Type B pancreatic cell (in vitro differentiated cells): ENCODE data around the gene CCDC157. TPM values are rescaled to one million over a fixed set of nuclear protein-coding genes. Genes with fewer than 3 reads are reported as not detected.
A peak's percentile ranks its signal among the peaks of the same experiment; 100 is the strongest.

Source experiments
- DNase-seq: peaks from one replicate; pipeline ENCODE4 v3.0.0; 2021; ENCODE audit warnings: mixed read lengths; ENCODE audit not compliant: unreplicated experiment; ENCODE audit errors: extremely low spot score
- H3K27ac Mint-ChIP-seq: 2 replicates; pipeline ENCODE4 v1.8.0; 2021; ENCODE audit warnings: mild to moderate bottlenecking, mixed read lengths
- H3K27me3 Mint-ChIP-seq: 2 replicates; pipeline ENCODE4 v1.8.0; 2021; ENCODE audit warnings: mixed read lengths
- H3K36me3 Mint-ChIP-seq: 2 replicates; pipeline ENCODE4 v1.8.0; 2021; ENCODE audit warnings: mixed read lengths
- H3K4me1 Mint-ChIP-seq: one replicate; pipeline ENCODE4 v1.8.0; 2021; ENCODE audit warnings: mixed read lengths; ENCODE audit not compliant: unreplicated experiment
- H3K4me3 Mint-ChIP-seq: 2 replicates; pipeline ENCODE4 v1.8.0; 2021; ENCODE audit warnings: mild to moderate bottlenecking, mixed read lengths
- H3K9me3 Mint-ChIP-seq: 2 replicates; pipeline ENCODE4 v1.8.0; 2021; ENCODE audit warnings: mixed read lengths
- CTCF ChIP-seq: fragments of 200-600 bp; sonication (generic); conservative IDR thresholded peaks from 2 replicates; pipeline ENCODE4 v1.5.0; 2021; ENCODE audit warnings: antibody characterized with exemption, mild to moderate bottlenecking
- long read RNA-seq: library from polyadenylated mRNA; unstranded; transcript quantifications from one replicate; pipeline ENCODE4 v2.0.0, GENCODE V29; 2020
- total RNA-seq: library from RNA; stranded (reverse); gene quantifications from 2 replicates; pipeline ENCODE4 v1.2.1, GENCODE V29; 2021; ENCODE audit warnings: low replicate concordance

The CCDC157 gene
- total RNA-seq: 6.9 and 9.4 TPM in 2 replicates
- long read RNA-seq, partial matches to known transcripts: 0 of 5 reads
- long read RNA-seq, other reads (novel, unspliced or antisense): 2 of 5 reads

DNA sequence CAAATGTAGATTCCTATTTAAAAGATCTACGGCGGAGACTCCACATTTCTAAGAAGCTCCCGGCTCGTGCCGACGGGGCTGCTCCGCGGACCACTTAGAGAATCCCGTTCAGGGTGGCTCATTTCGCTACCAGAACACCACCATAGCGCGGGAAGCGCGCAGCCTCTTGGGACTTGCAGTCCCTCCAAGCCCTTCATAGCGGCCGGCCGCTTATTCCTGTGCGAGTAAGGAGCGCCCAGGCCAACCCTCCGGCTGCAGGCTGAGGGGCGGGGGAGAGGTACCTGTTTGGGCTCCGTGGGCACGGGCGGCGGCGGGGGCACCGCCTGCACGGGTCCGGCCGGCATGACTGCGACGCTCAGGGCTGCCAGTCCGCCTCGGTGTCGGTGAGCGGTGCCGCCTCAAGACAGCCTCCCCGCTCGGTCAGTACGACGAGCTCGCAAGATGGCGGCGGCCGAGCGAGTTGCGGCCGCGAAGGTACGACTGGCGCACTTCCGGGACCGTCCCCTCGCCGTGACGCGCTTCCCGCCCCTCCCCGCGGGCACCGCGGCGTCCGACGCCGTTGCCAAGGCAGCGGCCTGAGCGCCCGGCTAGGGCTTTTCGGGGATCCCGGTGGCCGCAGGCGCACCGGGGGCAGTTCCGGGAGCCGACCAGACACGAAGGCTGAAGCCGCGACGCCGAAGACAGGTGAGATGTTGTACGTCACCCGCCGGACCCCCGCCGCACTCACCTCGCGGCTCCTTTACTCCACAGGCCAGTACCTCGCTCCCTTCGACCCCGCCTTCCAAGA lies at the start of gene CCDC157, which contains the start of gene SF3A1:
TSS of gene CCDC157 (plus strand) at position 559 of the 787 bp plus-strand sequence. CDS start 8,994 bp downstream, outside the sequence.
TSS of gene SF3A1 (minus strand) at position 446 of the 787 bp plus-strand sequence. CDS start at position 344, 102 bp downstream.
- Mint-ChIP-seq H3K9me3 (no peaks in the 10 kb centered on the region), H3K4me1 (peaks cover 31% of the 10 kb centered on the region), H3K27ac (peak within 1 kb of the TSS; percentile 99), H3K27me3 (no peaks in the 10 kb centered on the region), H3K36me3 (peaks cover 9% of the 10 kb centered on the region), H3K4me3 (peak within 1 kb of the TSS; percentile 99)
- TF ChIP-seq CTCF: peak; percentile 22
- peak; percentile 92 for DNase-seq

DNA sequence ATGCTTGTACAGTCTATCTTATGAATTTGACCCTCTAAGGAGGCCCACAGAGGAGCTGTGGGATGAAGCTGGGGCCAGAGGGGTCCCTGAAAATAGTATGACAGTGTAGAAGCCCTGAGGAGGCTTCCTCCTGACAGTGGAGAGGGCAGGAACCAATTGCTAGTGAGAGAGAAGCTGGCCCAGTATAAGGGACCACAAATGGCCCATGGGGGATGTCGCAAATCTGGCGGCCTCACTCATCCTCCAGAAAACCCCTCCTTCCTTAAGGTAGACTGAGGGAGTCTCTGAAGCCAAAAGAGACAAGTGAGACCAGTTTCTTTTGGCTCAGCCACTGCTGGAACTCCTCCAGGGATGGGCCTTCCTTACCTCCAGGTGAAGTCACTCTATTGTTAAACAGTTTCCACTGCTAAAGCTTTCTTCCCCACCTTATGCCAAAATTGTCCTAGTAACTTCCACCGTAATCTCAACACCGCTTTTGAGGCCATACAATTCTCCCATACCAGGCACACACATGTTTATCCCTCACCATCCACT lies 49.7 kb upstream of the CCDC157 start:
- TF ChIP-seq CTCF: no peak
- peaks cover 66% of the 10 kb centered on the region for H3K4me1 Mint-ChIP-seq
- DNase-seq: no peak
- H3K9me3 Mint-ChIP-seq: no peaks in the 10 kb centered on the region
- H3K4me3 Mint-ChIP-seq: peak overlapping the region; percentile 6
- peaks cover 10% of the 10 kb centered on the region for H3K36me3 Mint-ChIP-seq
- H3K27ac Mint-ChIP-seq: peak overlapping the region; percentile 85
- H3K27me3 Mint-ChIP-seq: no peaks in the 10 kb centered on the region

DNA sequence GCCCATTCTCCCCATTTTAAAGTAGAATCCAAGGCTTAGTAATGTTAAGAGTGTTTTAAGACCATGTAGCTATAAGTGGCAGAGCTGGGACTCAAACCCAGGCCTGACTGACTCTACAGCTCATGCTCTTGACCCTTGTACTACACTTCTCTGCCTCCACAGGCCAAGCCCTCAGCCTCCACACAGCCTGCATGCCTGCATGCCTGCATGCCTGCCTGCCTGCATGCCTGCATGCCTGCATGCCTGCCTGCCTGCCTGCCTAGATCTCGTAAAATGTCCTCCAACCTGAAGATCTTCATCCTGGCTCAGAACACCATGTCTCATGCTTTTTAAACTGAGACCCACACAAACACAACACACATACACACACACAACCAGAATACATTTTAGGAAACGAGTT lies 48.7 kb upstream of the CCDC157 start:
- no peak for DNase-seq
- Mint-ChIP-seq H3K4me3 (peak overlapping the region; percentile 13), H3K27ac (peak overlapping the region; percentile 57), H3K36me3 (peaks cover 16% of the 10 kb centered on the region), H3K27me3 (no peaks in the 10 kb centered on the region), H3K9me3 (no peaks in the 10 kb centered on the region), H3K4me1 (peaks cover 76% of the 10 kb centered on the region)
- TF ChIP-seq CTCF: no peak

- no peaks in the 10 kb centered on the region for H3K27me3 Mint-ChIP-seq
- TF ChIP-seq CTCF: no peak
- H3K9me3 Mint-ChIP-seq: no peaks in the 10 kb centered on the region
- peaks cover 74% of the 10 kb centered on the region for H3K4me1 Mint-ChIP-seq
- peaks cover 15% of the 10 kb centered on the region for H3K36me3 Mint-ChIP-seq
- DNase-seq: no peak
- H3K4me3 Mint-ChIP-seq: peak overlapping the region; percentile 13
- peak overlapping the region; percentile 57 for H3K27ac Mint-ChIP-seq
Observed at GRCh38 chr22:30308518-30309230, 48.1 kb upstream of the CCDC157 start.

DNA sequence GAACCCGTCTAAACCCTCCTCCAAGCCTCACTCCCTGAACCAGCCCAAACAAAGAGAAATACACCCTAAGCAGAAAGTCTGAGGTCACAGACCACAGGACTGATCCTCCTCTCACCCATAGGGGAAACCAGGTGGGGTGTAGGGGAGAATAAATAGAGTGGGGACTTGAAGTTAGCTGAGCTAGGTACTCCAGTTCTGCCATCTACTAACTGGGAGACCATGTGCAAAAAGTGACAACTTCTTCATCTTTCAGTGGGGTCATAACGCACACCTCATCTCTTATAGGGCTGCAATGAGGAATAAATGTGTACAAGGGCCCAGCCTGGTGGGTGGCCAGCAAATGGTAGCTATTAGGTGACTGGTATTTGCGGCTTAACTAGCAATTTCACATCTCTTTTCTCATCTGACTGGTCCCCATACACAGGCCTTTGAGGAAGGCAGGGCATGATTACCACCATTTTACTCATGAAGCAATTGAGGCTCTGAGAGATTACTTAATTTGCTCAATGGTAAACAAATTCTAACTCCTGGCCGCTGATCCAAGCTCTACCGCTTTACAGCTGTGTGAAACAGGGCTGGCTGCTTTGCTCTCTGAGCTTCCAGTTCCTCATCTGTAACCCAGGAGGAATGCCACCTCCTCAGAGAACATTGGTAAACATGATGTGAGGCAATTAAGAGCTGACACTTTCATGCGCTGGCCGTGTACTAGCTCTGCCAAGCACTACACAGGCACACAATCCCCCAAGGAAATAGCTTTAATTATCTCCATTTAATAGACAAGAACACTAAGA lies 46.7 kb upstream of the CCDC157 start:
- Mint-ChIP-seq H3K9me3 (no peaks in the 10 kb centered on the region), H3K27me3 (no peaks in the 10 kb centered on the region), H3K4me1 (peaks cover 68% of the 10 kb centered on the region), H3K4me3 (no peak overlapping the region), H3K27ac (peak overlapping the region; percentile 80), H3K36me3 (peaks cover 10% of the 10 kb centered on the region)
- no peak for DNase-seq
- no peak for TF ChIP-seq CTCF
